ENCODE results near the gene PRRT1.
"Not testable (repeated sequence)": the region's sequence is repeated elsewhere in the genome, so short reads cannot be mapped to it uniquely, and the experiment has no call there.

Gene PRRT1

DNA sequence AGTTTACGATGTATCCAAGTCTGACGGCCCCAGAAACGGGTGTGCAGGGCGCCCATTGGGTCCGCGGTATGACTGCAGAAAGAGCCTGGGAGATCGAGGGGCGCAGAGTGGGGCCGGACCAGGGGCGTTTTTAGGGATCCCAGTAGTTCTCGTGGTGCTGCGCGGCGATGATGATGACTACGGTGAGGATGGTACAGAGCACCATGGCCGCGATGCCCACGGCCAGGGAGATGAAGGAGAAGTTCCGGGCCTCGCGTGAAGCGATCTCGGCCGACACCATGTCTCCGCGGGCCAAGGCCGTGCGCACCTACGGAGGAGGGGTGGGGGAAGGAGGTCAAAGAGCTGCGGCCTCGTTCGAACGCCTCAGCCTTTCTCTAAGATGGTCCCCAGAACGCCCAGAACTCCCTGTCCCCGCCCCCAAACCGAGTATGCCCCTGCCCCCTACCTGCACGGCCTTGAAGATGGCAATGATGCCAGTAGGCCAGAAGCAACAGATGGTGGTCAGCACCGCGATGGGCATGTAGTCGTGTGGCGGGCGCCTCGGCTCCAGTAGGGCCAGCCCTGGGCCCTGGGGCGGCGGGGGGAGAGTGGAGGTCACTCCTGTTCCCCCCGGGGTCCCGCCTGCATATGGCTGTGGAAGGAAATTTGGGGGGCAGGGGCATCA, 2.5 kb downstream of the PRRT1 start:
- DNase-seq = peak; percentile 20

GRCh38 chr6:32148289-32149091, 3.2 kb downstream of the PRRT1 start:
- peak; percentile 77 for DNase-seq

DNA sequence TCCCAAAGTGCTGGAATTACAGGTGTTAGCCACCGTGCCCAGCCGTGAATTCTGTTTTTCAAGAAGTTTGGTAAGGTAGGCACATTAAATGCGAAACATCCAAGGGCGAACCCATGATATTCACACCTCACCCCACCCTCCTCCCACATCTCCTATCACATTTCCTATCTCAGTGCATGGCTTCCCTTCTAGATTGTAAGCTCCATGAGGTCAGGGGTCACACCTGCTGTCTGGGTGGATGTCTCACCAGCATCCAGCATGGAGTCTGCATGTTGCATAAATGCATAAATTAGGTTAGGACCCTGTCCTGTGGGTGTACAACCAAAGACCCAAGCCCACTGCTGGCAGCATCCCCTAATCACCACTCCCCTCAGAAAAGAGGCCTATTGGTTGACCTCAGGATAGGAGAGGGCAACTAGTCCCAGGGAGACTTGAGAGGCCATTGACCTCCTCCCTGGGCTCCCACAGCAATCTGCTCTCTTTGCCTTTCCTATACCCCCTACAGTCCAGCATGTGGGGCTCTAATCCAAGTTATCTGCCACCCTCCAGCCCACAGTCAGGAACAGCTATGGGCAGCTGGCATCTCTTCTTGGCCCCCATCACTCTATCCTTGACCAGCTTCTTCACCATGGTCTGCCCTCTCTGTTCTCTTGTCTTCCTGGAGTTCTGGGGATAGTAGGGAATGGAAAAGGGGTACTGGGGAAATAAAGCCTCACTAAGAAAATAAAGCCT, 4.2 kb downstream of the PRRT1 start:
- DNase-seq = no peak

DNA sequence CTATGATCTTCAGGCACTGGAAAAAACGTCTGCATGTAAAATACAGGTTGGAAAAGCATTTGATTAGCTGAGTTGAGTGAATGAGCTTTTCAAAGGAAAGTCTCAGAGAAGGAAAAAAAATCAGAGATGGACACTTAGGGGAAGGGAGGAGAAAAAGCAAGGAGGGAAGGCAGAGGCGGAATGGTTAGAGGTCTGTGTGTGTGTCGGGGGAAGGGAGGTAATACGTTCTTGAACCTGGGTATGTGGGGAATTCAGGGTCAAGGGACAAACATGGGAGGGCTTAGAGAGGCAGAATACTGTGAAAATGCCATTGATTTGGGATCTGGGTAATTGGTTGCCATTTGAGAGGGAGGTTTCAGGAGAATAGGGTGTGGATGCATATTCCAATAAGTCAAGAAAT, 5.1 kb downstream of the PRRT1 start:
- no peak for DNase-seq

- DNase-seq = no peak
Measured at GRCh38 chr6:32146287-32146686, 5.5 kb downstream of the PRRT1 start.

GRCh38 chr6:32144238-32144637, 7.5 kb downstream of the PRRT1 start:
- DNase-seq = not testable (repeated sequence)

GRCh38 chr6:32140420-32141046, 11.2 kb downstream of the PRRT1 start:
- DNase-seq = no peak

DNA sequence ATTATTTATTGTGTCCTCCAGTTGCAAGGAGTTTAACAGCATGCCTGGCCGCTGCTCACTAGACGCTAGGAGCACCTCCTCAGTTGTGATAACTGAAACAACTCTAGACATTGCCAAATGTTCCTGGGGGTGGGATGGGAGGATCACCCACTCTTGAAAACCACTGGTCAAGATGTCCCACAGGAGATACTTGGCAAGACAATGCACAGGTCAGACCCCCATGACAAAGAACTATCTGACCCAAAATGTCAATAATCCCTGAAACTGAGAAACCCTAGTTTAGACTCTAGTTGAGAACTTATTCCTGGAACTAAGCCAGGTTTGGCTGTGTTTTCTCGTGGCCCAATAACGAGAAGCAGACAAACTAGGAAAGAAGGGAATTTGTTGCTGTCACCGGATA, 12.1 kb downstream of the PRRT1 start:
- no peak for DNase-seq

GRCh38 chr6:32137454-32137853, 14.3 kb downstream of the PRRT1 start:
- no peak for DNase-seq

GRCh38 chr6:32133786-32134185, 18.0 kb downstream of the PRRT1 start:
- DNase-seq = no peak

- DNase-seq = no peak
Measured at GRCh38 chr6:32132110-32132509, 19.6 kb downstream of the PRRT1 start.

- DNase-seq = no peak
Measured at GRCh38 chr6:32131439-32131948, 20.2 kb downstream of the PRRT1 start.

DNA sequence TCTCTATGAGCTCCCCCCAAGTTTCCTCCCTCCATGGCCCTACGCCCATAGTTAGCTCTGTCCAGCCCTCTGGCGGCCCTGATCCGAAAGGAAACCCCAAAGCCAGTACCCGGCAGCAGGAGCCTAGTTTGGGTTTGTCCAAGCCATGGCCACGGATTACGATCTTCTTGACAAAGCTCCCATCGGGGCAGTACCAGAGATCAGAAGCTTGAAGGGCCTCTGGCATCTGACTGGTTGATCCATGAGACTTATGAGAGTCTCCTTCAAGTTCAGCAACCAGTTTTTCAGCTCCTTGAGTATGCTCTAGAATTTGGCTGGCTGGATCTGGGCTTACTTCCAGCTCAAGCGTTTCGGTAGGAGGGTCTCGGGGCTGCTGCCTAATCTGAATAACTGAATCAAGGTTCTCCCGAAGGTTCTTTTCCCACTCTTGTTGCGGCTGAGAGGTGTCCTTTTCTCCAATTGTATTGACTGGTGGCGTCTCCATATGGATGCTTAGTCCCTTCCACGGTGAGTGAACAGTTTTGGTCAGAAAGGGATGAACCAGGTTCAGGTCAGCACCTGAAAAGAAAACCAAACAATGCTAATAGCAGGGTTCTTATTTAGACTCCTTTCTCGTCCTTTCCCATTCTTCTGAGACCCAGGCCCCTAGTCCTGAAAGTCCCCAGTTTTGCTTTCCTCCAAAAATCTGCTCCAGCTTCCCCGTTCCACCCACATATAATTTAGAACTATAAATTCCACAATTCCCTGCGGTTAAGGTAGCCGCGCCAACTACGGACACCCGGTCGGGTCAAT, 22.2 kb downstream of the PRRT1 start:
- DNase-seq = no peak

DNA sequence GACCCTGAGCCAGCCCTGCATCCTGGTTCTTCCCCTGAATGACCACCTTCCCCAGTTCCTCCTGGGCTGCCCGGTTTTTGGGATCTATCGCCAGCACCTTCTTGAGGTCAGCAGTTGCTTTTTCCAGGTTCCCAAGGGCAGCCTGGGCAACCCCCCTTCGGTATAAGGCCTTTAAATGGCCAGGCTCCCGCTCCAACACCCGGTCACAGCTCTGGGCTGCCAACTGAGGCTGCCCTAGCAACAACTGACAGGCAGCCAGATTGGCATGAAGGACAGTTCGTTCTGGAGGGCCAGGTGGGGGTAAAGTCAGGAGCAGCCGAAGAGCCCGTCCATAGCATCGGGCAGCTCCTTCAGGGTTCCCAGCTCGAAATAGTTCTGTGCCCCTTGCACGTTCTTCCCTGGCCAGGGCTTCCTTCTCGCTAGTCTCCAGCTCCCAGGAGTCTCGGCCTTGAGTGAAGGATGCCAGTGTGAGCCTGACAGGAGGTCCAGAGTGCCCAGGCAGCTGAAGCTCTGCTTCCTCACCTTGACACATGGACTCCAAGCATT, 22.9 kb downstream of the PRRT1 start:
- no peak for DNase-seq

- peak; percentile 99 for DNase-seq
Measured at GRCh38 chr6:32127717-32128592, 23.8 kb downstream of the PRRT1 start, which contains the start of gene ATF6B. TSS of gene ATF6B (minus strand) at chr6:32128246. CDS start at chr6:32128207, 39 bp downstream.

- DNase-seq = no peak
Measured at GRCh38 chr6:32127409-32127716, 24.4 kb downstream of the PRRT1 start.

DNA sequence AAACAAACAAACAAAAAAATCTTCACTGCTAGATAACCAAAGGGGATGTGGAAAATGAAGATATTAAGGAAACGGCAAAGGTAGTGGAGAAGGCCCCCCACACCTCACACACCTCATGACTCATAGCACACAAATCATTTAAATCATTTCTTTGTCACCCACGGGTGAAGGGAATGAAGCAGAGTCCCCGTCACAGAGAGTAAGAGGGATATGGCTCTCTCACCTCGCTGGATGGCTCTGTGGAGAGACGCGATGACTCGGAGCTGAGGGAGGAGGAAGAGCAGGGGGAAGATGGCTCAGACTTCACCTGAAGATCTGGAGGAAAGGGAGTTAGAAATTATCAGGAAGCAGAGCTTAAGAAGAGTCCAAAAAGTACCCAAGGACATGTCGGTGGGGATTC, 24.9 kb downstream of the PRRT1 start:
- DNase-seq = peak; percentile 20

DNA sequence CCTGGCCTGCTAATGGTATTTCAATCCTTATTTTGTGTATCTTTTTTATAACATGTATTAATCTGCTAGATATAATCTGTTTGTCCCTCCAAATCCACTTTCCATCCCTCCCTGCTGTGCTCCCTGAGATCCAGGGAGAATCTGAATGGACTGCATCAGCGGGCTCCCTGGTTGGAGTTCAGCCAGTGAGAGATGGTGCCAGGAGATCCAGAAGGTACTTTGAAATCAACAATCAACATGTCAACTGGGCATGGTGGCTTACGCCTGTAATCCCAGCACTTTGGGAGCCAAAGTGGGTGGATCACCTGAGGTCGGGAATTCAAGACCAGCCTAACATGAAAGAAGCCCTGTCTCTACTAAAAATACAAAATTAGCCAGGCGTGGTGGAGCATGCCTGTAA, 28.1 kb downstream of the PRRT1 start:
- DNase-seq = no peak

GRCh38 chr6:32120573-32121059, 31.1 kb downstream of the PRRT1 start:
- no peak for DNase-seq

- DNase-seq = peak; percentile 79
Measured at GRCh38 chr6:32118782-32119628, 32.7 kb downstream of the PRRT1 start.
